Measurements from ENCODE around the gene ARHGEF12.

- TF ChIP-seq IRF5 (IDR thresholded peaks at IDR 0.05; ENCODE audit: borderline replicate concordance) (no peak), CTCF (IDR thresholded peaks at IDR 0.05 in 2 of 3, conservative IDR thresholded peaks at IDR 0.05 in 1 of 3; ENCODE audit: control insufficient read depth in 2 of 3, extremely low read depth in 1 of 3, insufficient read depth in 1 of 3, low read depth in 3 of 3, low read length in 3 of 3) (peak in 2 of 3 experiments; percentile 15 to 35; a peak in 3 of 6 replicates), CREB1 (IDR thresholded peaks at IDR 0.05; ENCODE audit: low read depth) (no peak), TAF1 (IDR thresholded peaks at IDR 0.05; ENCODE audit: borderline replicate concordance, low read depth, low read length) (0 out of 2 replicates have a peak, but pooled peaks have one; percentile 27)
These were observed 11.0 kb upstream of the ARHGEF12 start, which contains the start of gene TLCD5 for GRCh38 chr11:120324932-120325810.
